MV-4-11 (cell line): ENCODE data around the gene TEX10.
"Not testable (repeated sequence)": the region's sequence is repeated elsewhere in the genome, so short reads cannot be mapped to it uniquely, and the experiment has no call there.

ENCODE experiments used
- DNase-seq: peaks from one replicate; lab custom pipeline; 2025; lab: John Stamatoyannopoulos, UW

Gene TEX10

DNA sequence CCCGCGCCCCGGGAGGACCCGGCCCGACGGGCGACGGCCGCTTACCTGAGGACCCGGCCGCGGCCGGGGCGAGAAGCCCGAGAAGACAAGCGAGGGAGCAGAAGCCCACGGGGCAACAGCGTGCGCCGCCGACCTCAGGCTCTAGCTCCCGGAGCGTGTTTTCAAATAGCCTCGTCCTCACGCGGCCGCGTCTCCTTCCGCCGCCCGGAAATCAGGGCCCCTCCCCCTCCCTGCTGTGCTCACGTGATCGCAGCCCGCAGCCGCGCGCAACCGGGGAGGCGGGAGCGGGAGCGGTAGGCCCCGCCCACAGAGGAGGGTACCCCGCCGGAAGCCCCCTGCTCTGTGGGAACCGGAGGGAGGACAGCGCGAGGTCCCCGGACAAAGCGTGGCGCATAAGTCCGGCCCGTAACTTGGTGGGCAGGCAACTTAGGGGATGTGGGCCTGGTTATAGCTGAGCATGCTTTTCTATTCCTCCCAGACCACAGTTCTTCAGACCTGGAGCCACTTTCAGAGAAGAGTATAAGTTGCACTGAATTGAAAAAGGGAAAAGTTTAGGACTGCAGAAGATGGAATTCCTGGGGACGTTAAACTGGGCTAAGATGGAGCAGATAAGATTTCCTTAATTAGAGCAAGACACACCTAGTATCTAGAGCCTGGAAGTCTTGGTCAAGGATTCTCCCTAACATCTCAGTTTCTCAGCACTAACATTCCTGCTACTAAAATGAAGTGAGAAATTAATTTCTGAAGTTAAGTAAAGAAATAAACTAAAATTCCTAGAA lies at the start of gene TEX10:
TSS of gene TEX10 (minus strand) at position 216 of the 779 bp plus-strand sequence. CDS start 3,579 bp downstream, outside the sequence.
- DNase-seq, result peak; percentile 79

- DNase-seq, result no peak
Observed at GRCh38 chr9:100401042-100401441, 48.3 kb upstream of the TEX10 start.

DNA sequence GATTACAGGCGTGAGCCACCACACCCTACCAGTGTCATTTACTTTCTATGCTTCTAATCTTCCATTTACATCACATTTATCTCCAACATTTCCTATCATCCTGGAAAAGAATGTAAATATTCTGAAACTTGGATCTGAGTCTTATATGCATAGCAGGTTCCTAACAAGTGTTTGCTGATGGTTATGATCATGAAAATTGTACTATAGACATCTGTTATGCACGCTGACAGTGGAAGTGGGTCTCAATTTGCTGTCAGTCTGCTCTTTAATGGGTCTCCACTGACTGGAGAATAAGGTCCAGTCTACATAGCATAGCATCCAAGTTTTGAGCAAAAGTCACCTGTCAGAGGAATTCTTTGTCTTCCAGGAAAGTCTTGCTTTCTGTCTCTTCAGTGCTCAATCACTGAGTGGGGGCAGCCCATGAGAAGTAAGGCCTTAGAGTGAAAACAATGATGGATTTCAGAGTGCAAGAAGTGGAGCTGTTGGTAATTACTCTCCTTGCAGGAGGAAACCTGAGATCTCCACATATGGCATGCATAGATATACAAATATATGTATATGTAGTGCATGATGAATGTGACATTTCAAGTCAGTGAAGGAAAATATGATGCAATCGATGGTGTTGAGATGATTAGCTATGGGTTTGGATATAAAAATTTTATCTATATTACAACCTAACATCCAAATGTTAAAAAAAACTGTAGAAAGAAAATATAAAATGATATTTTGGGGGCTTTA lies 45.0 kb upstream of the TEX10 start:
- no peak for DNase-seq

DNA sequence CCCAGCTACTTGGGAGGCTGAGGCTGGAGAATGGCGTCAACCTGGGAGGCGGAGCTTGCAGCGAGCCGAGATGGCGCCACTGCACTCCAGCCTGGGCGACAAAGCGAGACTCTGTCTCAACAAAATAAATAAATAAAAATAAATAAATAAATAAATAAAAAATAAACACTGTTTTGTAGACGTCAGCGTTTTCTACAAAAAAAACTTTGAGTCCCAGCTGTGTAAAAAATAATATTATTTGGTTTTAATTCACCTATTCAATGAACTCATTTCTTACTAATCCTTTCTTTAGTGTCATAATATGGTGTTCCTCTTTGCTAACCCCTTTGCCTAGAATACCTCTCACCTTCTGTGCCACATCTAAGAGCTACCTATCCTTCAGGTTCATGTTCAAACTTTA lies 44.0 kb upstream of the TEX10 start:
- DNase-seq, result no peak

DNA sequence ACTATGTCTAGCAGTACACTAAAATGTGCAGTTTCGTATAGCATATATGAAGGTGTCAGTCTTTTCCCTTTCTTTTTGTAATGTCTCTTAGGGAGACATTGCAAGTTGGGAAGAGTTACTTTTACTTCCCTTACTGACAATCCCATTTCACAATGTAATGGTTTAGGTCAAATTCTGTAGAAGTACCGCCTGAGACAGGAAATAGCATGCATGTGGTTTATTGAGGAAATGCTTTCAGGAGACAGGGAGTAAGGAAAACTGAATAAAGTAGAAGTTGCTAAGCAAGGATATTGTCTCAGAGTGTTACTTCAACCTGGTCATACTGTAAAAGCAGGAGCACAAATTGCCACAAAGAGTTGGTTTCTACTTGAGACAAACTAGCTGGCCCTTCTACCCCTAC lies 42.1 kb upstream of the TEX10 start:
- DNase-seq, result peak; percentile 84

DNA sequence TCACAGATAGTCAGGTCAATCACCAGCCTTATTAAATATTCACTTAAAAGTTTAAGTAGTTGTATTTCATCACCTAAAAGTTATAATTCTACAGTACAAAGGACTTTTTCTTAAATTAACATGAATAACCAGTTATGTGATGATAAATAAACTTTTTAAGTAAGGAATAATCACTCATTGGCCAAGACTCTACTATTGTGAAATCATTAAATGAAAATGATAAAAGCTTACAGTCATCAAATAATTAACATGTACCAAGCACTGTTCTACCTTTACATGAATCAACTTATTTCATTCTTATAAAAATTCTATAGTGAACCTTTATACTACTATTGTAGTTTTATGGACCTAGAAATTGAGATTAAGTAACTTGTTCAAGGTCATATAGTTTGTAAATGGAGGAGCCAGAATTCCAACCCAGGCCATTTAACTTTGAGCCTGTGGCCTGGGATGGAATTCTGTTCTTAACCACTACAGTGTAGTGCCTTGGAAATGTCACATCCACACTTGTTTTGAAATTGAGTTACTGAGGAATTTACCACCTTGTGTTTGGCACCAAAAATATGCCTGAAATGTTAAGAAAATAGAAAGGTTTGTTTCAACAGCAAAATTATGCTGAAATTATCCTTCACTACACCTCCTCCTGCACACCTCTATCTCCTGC lies 41.4 kb upstream of the TEX10 start:
- no peak for DNase-seq

- DNase-seq, result not testable (repeated sequence)
Observed at GRCh38 chr9:100392989-100393388, 40.2 kb upstream of the TEX10 start.

DNA sequence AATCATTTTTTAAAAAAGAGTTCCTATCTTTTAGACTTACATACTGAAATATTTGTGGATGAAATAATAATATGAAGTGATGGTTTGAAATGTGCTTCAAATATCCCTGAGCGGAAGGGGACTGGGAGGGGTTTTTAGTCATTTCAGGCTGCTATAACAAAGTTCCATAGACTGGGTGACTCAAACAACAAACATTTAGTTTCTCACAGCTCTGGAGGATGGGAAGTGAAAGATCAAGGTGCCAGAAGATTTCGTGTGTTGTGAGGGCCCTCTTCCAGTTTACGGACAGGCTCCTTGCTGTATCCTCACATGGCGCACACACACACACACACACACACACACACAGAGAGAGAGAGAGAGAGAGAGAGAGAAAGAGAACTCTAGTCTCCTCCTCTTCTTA lies 27.1 kb upstream of the TEX10 start:
- peak; percentile 27 for DNase-seq

GRCh38 chr9:100377015-100377414 lies 24.3 kb upstream of the TEX10 start:
- no peak for DNase-seq

DNA sequence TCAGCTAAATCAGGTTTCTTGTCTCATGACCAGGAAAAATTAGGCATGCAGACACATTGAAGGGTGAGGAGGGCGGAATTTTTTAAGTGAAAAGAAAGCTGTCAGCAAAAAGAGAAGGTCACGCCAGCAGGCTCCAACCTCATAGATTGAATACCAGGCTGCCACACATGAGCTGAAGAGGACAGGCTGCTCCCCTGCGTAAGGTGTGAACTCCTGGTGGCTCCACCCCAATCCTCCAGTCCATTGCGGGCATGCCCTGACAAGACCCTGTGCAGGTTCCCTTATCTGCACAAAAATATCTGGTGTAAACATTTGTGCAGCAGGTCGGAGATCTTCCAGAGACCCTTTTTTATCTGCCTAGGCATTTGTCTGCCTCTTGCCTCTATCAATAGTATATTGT lies 22.9 kb upstream of the TEX10 start:
- no peak for DNase-seq

DNA sequence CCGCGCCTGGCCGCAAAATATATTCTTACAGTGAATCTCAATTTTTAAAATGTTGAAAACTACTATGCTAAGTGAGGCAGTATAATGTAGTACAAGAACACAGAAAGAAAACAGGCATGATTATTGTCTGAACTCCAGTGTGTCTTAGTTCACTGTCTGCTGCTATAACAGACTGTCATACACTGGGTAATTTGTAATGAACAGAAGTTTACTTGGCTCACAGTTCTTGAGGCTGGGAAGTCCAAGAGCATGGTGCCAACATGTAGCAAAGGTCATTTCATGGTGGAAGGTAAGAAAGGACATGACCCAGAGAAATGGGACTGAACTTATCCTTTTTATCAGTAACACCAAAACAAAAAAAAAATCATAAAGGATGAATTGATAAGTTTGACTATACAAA lies 19.9 kb upstream of the TEX10 start:
- no peak for DNase-seq

- DNase-seq, result no peak
Observed at GRCh38 chr9:100370064-100370723, 17.5 kb upstream of the TEX10 start.

DNA sequence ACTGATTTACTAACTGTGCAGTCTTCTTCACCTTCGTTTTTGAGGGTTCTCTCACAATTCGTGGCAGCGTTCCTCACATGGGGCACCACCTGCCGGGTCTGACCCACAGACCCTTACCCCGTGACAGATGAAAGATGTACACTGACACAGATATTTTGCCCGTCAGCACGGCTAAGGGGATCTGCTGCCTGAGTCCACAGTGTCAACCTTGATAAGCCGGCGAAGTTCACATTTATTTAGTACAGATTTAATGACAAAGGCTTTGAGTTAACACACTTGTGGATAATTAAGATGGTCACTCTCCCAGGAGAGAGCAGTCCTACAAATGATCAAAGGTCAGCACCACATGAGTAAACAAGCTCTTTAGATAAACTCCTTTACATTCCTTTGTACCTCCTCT lies 15.9 kb upstream of the TEX10 start:
- DNase-seq, result no peak

- no peak for DNase-seq
Observed at GRCh38 chr9:100366121-100366520, 13.4 kb upstream of the TEX10 start.

- no peak for DNase-seq
Observed at GRCh38 chr9:100364013-100364412, 11.3 kb upstream of the TEX10 start.

DNA sequence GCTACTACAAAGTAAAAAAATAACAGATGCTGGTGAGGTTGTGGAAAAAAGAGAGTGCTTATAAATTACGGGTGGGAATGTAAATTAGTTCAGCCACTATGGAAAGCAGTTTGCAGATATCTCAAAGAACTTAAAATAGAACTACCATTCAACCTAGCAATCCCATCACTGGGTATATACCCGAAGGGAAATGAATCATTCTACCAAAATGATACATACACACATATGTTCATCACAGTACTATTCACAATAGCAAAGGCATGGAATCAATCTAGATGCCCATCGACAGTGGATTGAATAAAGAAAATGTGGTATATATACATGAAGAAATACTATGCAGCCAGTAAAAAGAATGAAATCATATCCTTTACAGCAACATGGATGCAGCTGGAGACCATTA lies 6.3 kb upstream of the TEX10 start:
- no peak for DNase-seq

GRCh38 chr9:100357501-100357900 lies 4.8 kb upstream of the TEX10 start:
- peak; percentile 66 for DNase-seq

GRCh38 chr9:100355561-100355960 lies 2.8 kb upstream of the TEX10 start:
- peak; percentile 50 for DNase-seq

- DNase-seq, result peak; percentile 16
Observed at GRCh38 chr9:100354121-100354800, 1.5 kb upstream of the TEX10 start.

DNA sequence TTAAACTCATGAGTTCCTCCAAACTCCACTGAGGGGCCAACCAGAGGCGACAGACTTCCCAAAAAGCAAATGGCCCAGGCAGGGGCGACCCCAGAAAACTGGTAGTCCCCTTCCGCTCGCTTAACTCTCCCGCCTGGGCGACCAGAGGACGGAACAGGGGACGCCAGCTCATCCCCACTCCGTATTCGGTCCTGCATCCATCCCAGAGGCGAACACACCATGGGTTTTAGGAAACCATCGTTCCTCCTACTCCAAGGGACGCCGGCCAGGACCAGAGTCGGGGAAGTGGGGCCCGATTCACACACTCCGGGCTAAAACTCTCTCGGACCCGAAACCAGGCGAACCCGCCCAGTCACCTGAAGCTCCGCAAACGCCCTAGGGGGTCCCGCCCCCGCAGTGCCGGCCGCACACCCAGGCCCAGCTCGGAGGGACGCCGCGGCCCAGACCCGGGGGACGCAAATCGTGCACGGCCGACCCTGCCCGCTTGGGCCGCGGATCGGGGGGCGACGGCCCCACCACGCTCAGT lies 478 bp downstream of the TEX10 start:
- peak; percentile 17 for DNase-seq

DNA sequence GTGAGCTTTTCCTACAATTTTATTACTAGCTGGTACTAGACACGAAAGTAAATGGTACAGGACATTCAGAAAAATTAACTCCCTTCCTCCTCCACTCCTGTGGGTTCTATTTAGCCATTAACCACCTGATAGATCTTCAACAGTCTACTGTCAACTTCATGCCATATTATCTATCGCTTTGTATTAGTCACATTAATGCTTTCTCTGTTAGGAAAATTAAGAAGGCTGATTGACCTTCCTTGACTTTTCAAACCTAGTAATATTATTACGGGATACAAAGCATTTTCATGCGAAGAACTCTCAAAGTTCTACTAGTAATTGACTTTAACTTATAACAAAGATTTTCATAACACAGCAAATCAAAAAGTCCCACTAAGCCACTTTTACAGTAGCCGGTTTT lies 1.2 kb downstream of the TEX10 start:
- no peak for DNase-seq

GRCh38 chr9:100350188-100350587 lies 2.6 kb downstream of the TEX10 start:
- no peak for DNase-seq
